ENCODE data around the gene WIPF3. TPM values are rescaled to one million over a fixed set of nuclear protein-coding genes. Genes with fewer than 3 reads are reported as not detected.

WIPF3 gene
- total and polyA plus RNA-seq, 12 donors = 1.1 to 15.4 (median 6.9) TPM

GRCh38 chr7:29765490-29765889 lies 40.8 kb upstream of the WIPF3 start:
- Histone ChIP-seq H3K27me3 (peaks cover 0 to 4% (median 0%) of the 10 kb centered on the region in 7 donors), H3K36me3 (no peaks in the 10 kb centered on the region), H3K4me3 (no peak overlapping the region), H3K4me1 (peaks cover 0 to 7% (median 0%) of the 10 kb centered on the region in 9 donors), H3K27ac (no peak overlapping the region), H3K9me3 (no peaks in the 10 kb centered on the region)
- WGBS, 2 donors = 37 to 45% methylated on average over 5 of the region's 5 CpGs
- TF ChIP-seq CTCF (IDR thresholded peaks at IDR 0.05) = no peak
- intact Hi-C loops (cut with DNase I) = no loop called here
- ATAC-seq (peak in 2 of 8 donors; percentile 27 to 48), DNase-seq (no peak)

GRCh38 chr7:29770371-29770770 lies 35.9 kb upstream of the WIPF3 start:
- Histone ChIP-seq H3K27me3 (no peaks in the 10 kb centered on the region), H3K9me3 (no peaks in the 10 kb centered on the region), H3K4me3 (no peak overlapping the region), H3K27ac (peak overlapping the region in 4 of 10 donors; percentile 1 to 58 (median 42)), H3K4me1 (peaks cover 0 to 14% (median 0%) of the 10 kb centered on the region in 9 donors), H3K36me3 (no peaks in the 10 kb centered on the region)
- 74 to 84% methylated on average over 6 of the region's 6 CpGs for WGBS, 2 donors
- intact Hi-C loops (cut with DNase I) = no loop called here
- DNase-seq = no peak
- no peak for TF ChIP-seq CTCF (IDR thresholded peaks at IDR 0.05)
- peak in 1 of 8 donors; percentile 22 for ATAC-seq

- TF ChIP-seq CTCF (IDR thresholded peaks at IDR 0.05) = no peak
- Histone ChIP-seq H3K36me3 (no peaks in the 10 kb centered on the region), H3K27me3 (peaks cover 0 to 2% (median 0%) of the 10 kb centered on the region in 7 donors), H3K4me3 (no peak overlapping the region), H3K9me3 (no peaks in the 10 kb centered on the region), H3K4me1 (peaks cover 0 to 13% (median 0%) of the 10 kb centered on the region in 9 donors), H3K27ac (peak overlapping the region in 4 of 10 donors; percentile 1 to 35 (median 8))
- intact Hi-C loops (cut with DNase I) = no loop called here
- DNase-seq (no peak), ATAC-seq (no peak)
- WGBS, 2 donors = 45 to 55% methylated on average over 4 of the region's 4 CpGs
These were observed 35.1 kb upstream of the WIPF3 start for GRCh38 chr7:29771081-29771816.

- no peak for ATAC-seq
- intact Hi-C loops (cut with DNase I) = no loop called here
- no peak overlapping the region for H3K27ac ChIP-seq
- DNase-seq = no peak
- H3K36me3 ChIP-seq = no peaks in the 10 kb centered on the region
- no peaks in the 10 kb centered on the region for H3K4me1 ChIP-seq
- H3K27me3 ChIP-seq = peaks cover 0 to 16% (median 4%) of the 10 kb centered on the region in 7 donors
- H3K4me3 ChIP-seq = no peak overlapping the region
- H3K9me3 ChIP-seq = peaks cover 0 to 6% (median 0%) of the 10 kb centered on the region in 11 donors
- 91 to 92% methylated on average over 2 of the region's 2 CpGs for WGBS, 2 donors
- no peak for TF ChIP-seq CTCF (IDR thresholded peaks at IDR 0.05)
These were observed 27.3 kb upstream of the WIPF3 start for GRCh38 chr7:29779017-29779416.

Data from heart right ventricle (tissue), 16 donors.